Stromal cell of bone marrow (primary cell): Measurements from ENCODE around the gene CLDN9.
A peak's percentile ranks its signal among the peaks of the same experiment; 100 is the strongest.

Source experiments
- DNase-seq: peaks from one replicate; pipeline ENCODE4 v3.0.0-alpha.2; 2012; ENCODE audit warnings: low read depth

Gene CLDN9

GRCh38 chr16:3019594-3020246 lies 7.0 kb downstream of the CLDN9 start:
- DNase-seq = no peak

- peak; percentile 60 for DNase-seq
These were observed 7.5 kb downstream of the CLDN9 start, which contains the start of gene TNFRSF12A for GRCh38 chr16:3020247-3020603. Gene TNFRSF12A (plus strand): TSS chr16:3020368. CDS start chr16:3020398, 30 bp downstream.

GRCh38 chr16:3020604-3021448 lies 8.1 kb downstream of the CLDN9 start:
- DNase-seq = peak; percentile 65

- peak; percentile 96 for DNase-seq
These were observed 8.9 kb downstream of the CLDN9 start for GRCh38 chr16:3021449-3022207.

GRCh38 chr16:3022208-3022683 lies 9.5 kb downstream of the CLDN9 start:
- peak; percentile 93 for DNase-seq

- DNase-seq = peak; percentile 58
These were observed 10.1 kb downstream of the CLDN9 start for GRCh38 chr16:3022684-3023414.

- DNase-seq = peak; percentile 40
These were observed 10.6 kb downstream of the CLDN9 start for GRCh38 chr16:3023415-3023668.

GRCh38 chr16:3023669-3024478 lies 11.2 kb downstream of the CLDN9 start, which contains the start of the genes HCFC1R1 and THOC6:
Gene HCFC1R1 (minus strand): TSS chr16:3023942. CDS start chr16:3023941, 1 bp downstream.
Gene THOC6 (plus strand): TSS chr16:3024035. CDS start chr16:3024327, 292 bp downstream.
- DNase-seq = peak; percentile 96

GRCh38 chr16:3025032-3026002 lies 12.6 kb downstream of the CLDN9 start:
- DNase-seq = no peak

GRCh38 chr16:3026003-3026378 lies 13.3 kb downstream of the CLDN9 start:
- no peak for DNase-seq

GRCh38 chr16:3026609-3027488 lies 14.1 kb downstream of the CLDN9 start:
- DNase-seq = no peak

- DNase-seq = no peak
These were observed 14.7 kb downstream of the CLDN9 start for GRCh38 chr16:3027489-3027795.

GRCh38 chr16:3027983-3028715 lies 15.4 kb downstream of the CLDN9 start:
- peak; percentile 11 for DNase-seq

GRCh38 chr16:3028716-3029319 lies 16.1 kb downstream of the CLDN9 start:
- no peak for DNase-seq

- DNase-seq = no peak
These were observed 16.9 kb downstream of the CLDN9 start for GRCh38 chr16:3029491-3030221.

- no peak for DNase-seq
These were observed 17.8 kb downstream of the CLDN9 start for GRCh38 chr16:3030222-3031212.
